Testis (tissue), 2 donors: ENCODE results near the gene KIT.

ENCODE experiments used
- CTCF ChIP-seq, 3 experiments: fragments of 450-650 bp in 2 of 3; fragments of 200-600 bp in 1 of 3; sonication (generic) in 1 of 3; IDR thresholded peaks; one replicate each; pipeline ENCODE4 v1.5.1; 2016 to 2019; ENCODE audit warnings: antibody characterized with exemption in 3 of 3, mild to moderate bottlenecking in 2 of 3, moderate library complexity in 1 of 3
- POLR2A ChIP-seq: fragments of 450-650 bp; IDR thresholded peaks from one replicate; pipeline ENCODE4 v1.6.1; 2017; ENCODE audit warnings: antibody characterized with exemption, mild to moderate bottlenecking, moderate library complexity

DNA sequence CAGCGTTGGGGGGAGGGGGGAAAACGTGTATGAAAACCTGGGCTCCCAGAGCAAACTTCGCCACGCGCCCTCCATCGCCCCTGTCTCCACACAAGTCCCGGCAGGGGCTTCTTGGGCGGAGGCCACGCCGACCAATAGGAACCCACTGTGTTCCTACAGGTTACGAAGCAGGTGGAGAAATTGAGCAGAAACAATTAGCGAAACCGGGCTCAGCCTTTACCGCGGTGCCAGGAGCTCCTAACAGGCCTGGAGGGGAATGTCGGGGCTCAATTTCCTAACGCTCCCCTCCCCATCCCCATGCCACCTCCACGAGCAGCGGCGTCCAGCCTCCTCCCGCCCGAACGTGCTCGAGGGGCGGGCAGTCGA lies 589 bp upstream of the KIT start:
- TF ChIP-seq POLR2A (no peak), CTCF (IDR thresholded peaks at IDR 0.05) (no peak)
